HEK293T (cell line): Measurements from ENCODE around the gene CHMP4B.

ENCODE experiments used
- CTCF ChIA-PET: fragments of 350-600 bp; formaldehyde crosslinking; extraction: SDS; loops from one replicate; lab custom pipeline; 2021; ENCODE audit warnings: antibody characterized with exemption, inconsistent platforms; lab: Yijun Ruan, JAX
- POLR2A ChIA-PET: fragments of 350-600 bp; formaldehyde crosslinking; extraction: SDS; loops from one replicate; lab custom pipeline; 2020; ENCODE audit warnings: antibody characterized with exemption, inconsistent platforms; lab: Yijun Ruan, JAX
- DNase-seq: peaks from one replicate; pipeline ENCODE4 v3.0.0; 2012; ENCODE audit warnings: mixed read lengths; ENCODE audit errors: extremely low spot score
- ARNT ChIP-seq: fragments of 450-650 bp; IDR thresholded peaks from 2 replicates; pipeline ENCODE4 v1.6.1; 2017; ENCODE audit warnings: mild to moderate bottlenecking
- BHLHE40 ChIP-seq: fragments of 450-650 bp; IDR thresholded peaks from 2 replicates; pipeline ENCODE4 v1.6.1; 2016; ENCODE audit warnings: mild to moderate bottlenecking, moderate library complexity, borderline replicate concordance
- CTBP1 ChIP-seq: fragments of 450-650 bp; IDR thresholded peaks from 2 replicates; pipeline ENCODE4 v1.6.1; 2016; ENCODE audit warnings: borderline replicate concordance
- ELF4 ChIP-seq: fragments of 450-650 bp; IDR thresholded peaks from 2 replicates; pipeline ENCODE4 v1.6.1; 2017; ENCODE audit warnings: antibody characterized with exemption
- FOXA1 ChIP-seq: fragments of 450-650 bp; IDR thresholded peaks from 2 replicates; pipeline ENCODE4 v1.6.1; 2016; ENCODE audit warnings: mild to moderate bottlenecking
- FOXK2 ChIP-seq: fragments of 450-650 bp; IDR thresholded peaks from 2 replicates; pipeline ENCODE4 v1.6.1; 2016; ENCODE audit warnings: mild to moderate bottlenecking
- FOXM1 ChIP-seq: fragments of 450-650 bp; IDR thresholded peaks from 2 replicates; pipeline ENCODE4 v1.6.1; 2017; ENCODE audit warnings: mild to moderate bottlenecking, borderline replicate concordance
- HDGF ChIP-seq: fragments of 450-650 bp; IDR thresholded peaks from 2 replicates; pipeline ENCODE4 v1.6.1; 2017; ENCODE audit warnings: antibody characterized with exemption, borderline replicate concordance
- L3MBTL2 ChIP-seq: fragments of 450-650 bp; conservative IDR thresholded peaks from 2 replicates; pipeline ENCODE4 v1.6.1; 2016; ENCODE audit warnings: mild to moderate bottlenecking
- LEF1 ChIP-seq: fragments of 450-650 bp; IDR thresholded peaks from 2 replicates; pipeline ENCODE4 v1.6.1; 2017; ENCODE audit warnings: mild to moderate bottlenecking, borderline replicate concordance
- NFRKB ChIP-seq: fragments of 450-650 bp; IDR thresholded peaks from 2 replicates; pipeline ENCODE4 v1.6.1; 2016; ENCODE audit warnings: mild to moderate bottlenecking, moderate library complexity
- PKNOX1 ChIP-seq: fragments of 450-650 bp; IDR thresholded peaks from 2 replicates; pipeline ENCODE4 v1.6.1; 2016
- SP1 ChIP-seq: fragments of 450-650 bp; IDR thresholded peaks from 2 replicates; pipeline ENCODE4 v1.6.1; 2017
- SUZ12 ChIP-seq: fragments of 450-650 bp; IDR thresholded peaks from 2 replicates; pipeline ENCODE4 v1.6.1; 2016; ENCODE audit warnings: mild to moderate bottlenecking
- TARDBP ChIP-seq: fragments of 450-650 bp; IDR thresholded peaks from 2 replicates; pipeline ENCODE4 v1.6.1; 2016
- ZNF384 ChIP-seq: fragments of 450-650 bp; IDR thresholded peaks from 2 replicates; pipeline ENCODE4 v1.6.1; 2016

Gene CHMP4B

GRCh38 chr20:33882481-33882880 lies 71.3 kb downstream of the CHMP4B start:
- ChIA-PET POLR2A (no interaction called here), CTCF (no interaction called here)
- no peak for TF ChIP-seq FOXM1
- TF ChIP-seq ARNT, result no peak
- TF ChIP-seq HDGF, result no peak
- no peak for TF ChIP-seq SUZ12
- TF ChIP-seq CTBP1, result no peak
- no peak for TF ChIP-seq LEF1
- no peak for DNase-seq

- TF ChIP-seq CTBP1 (no peak), SP1 (no peak), PKNOX1 (no peak), BHLHE40 (no peak), NFRKB (no peak), ARNT (no peak), FOXM1 (no peak), L3MBTL2 (no peak), SUZ12 (no peak)
- ChIA-PET CTCF (no interaction called here), POLR2A (interaction anchor here (0.7 kb wide), 1 partner anchor 229 kb away, joined by 3 read pairs; the partner anchor contains the start of gene EIF2S2)
- no peak for DNase-seq
These were observed 72.0 kb downstream of the CHMP4B start for GRCh38 chr20:33883164-33883563.

- POLR2A ChIA-PET, result no interaction called here
- CTCF ChIA-PET, result no interaction called here
- TF ChIP-seq BHLHE40 (no peak), PKNOX1 (no peak), LEF1 (no peak), TARDBP (no peak), CTBP1 (no peak), FOXA1 (no peak), NFRKB (no peak), ELF4 (no peak), HDGF (no peak), FOXM1 (no peak), SUZ12 (no peak), ARNT (no peak), ZNF384 (no peak), FOXK2 (no peak), SP1 (no peak), L3MBTL2 (no peak)
- no peak for DNase-seq
These were observed 73.5 kb downstream of the CHMP4B start for GRCh38 chr20:33884633-33885032.

GRCh38 chr20:33889312-33889711 lies 78.2 kb downstream of the CHMP4B start:
- POLR2A ChIA-PET, result no interaction called here
- TF ChIP-seq SUZ12, result no peak
- TF ChIP-seq L3MBTL2, result no peak
- no peak for TF ChIP-seq PKNOX1
- no peak for TF ChIP-seq ARNT
- TF ChIP-seq FOXK2, result no peak
- no peak for TF ChIP-seq CTBP1
- TF ChIP-seq HDGF, result no peak
- no peak for TF ChIP-seq FOXA1
- no peak for TF ChIP-seq FOXM1
- CTCF ChIA-PET, result no interaction called here
- no peak for DNase-seq

- DNase-seq, result no peak
- POLR2A ChIA-PET, result no interaction called here
- CTCF ChIA-PET, result no interaction called here
- TF ChIP-seq FOXA1 (no peak), NFRKB (no peak), SUZ12 (no peak)
These were observed 79.4 kb downstream of the CHMP4B start for GRCh38 chr20:33890557-33890956.

- no peak for DNase-seq
- POLR2A ChIA-PET, result no interaction called here
- CTCF ChIA-PET, result no interaction called here
- TF ChIP-seq L3MBTL2, result no peak
- no peak for TF ChIP-seq CTBP1
- no peak for TF ChIP-seq FOXK2
- no peak for TF ChIP-seq SP1
- TF ChIP-seq FOXM1, result no peak
- no peak for TF ChIP-seq SUZ12
- TF ChIP-seq ELF4, result no peak
- no peak for TF ChIP-seq ARNT
- no peak for TF ChIP-seq ZNF384
- TF ChIP-seq NFRKB, result no peak
- TF ChIP-seq LEF1, result no peak
- TF ChIP-seq BHLHE40, result no peak
- TF ChIP-seq TARDBP, result no peak
- TF ChIP-seq HDGF, result no peak
- no peak for TF ChIP-seq FOXA1
These were observed 82.2 kb downstream of the CHMP4B start for GRCh38 chr20:33893314-33893713.

GRCh38 chr20:33894798-33895197 lies 83.7 kb downstream of the CHMP4B start:
- no peak for TF ChIP-seq FOXM1
- no peak for TF ChIP-seq NFRKB
- no peak for TF ChIP-seq TARDBP
- no peak for TF ChIP-seq FOXA1
- no peak for TF ChIP-seq PKNOX1
- no peak for TF ChIP-seq HDGF
- no peak for TF ChIP-seq FOXK2
- no peak for TF ChIP-seq LEF1
- TF ChIP-seq L3MBTL2, result no peak
- TF ChIP-seq ARNT, result no peak
- TF ChIP-seq SP1, result no peak
- no peak for TF ChIP-seq CTBP1
- no peak for TF ChIP-seq BHLHE40
- TF ChIP-seq ZNF384, result no peak
- TF ChIP-seq ELF4, result no peak
- POLR2A ChIA-PET, result no interaction called here
- CTCF ChIA-PET, result no interaction called here
- no peak for DNase-seq
